ENCODE results near the gene MAN1C1. TPM values are rescaled to one million over a fixed set of nuclear protein-coding genes. Genes with fewer than 3 reads are reported as not detected.

MAN1C1 gene
- total and polyA plus RNA-seq, 2 donors (not counting 1 experiment from before 2014, with no cell fraction given): 17.7 to 51.4 TPM

- Histone ChIP-seq H2AFZ (ENCODE audit: low read length) (no peak overlapping the region), H3K36me3 (ENCODE audit: control insufficient read depth, insufficient read depth, low read length) (no peaks in the 10 kb centered on the region), H3K4me1 (ENCODE audit: control insufficient read depth, extremely low read depth, insufficient read depth, low read length) (no peaks in the 10 kb centered on the region), H3K27ac (ENCODE audit: insufficient read depth, low read length) (no peak overlapping the region), H3K27me3 (ENCODE audit: control insufficient read depth, insufficient read depth, low read length) (peaks cover 2% of the 10 kb centered on the region), H4K20me1 (ENCODE audit: control insufficient read depth, extremely low read depth, insufficient read depth, low read length) (no peaks in the 10 kb centered on the region), H3K9me3 (ENCODE audit: control insufficient read depth, insufficient read depth, low read depth, low read length) (no peaks in the 10 kb centered on the region), H3K79me2 (ENCODE audit: control insufficient read depth, insufficient read depth, low read length) (no peaks in the 10 kb centered on the region), H3K9ac (ENCODE audit: insufficient read depth, low read length) (no peak overlapping the region), H3K4me2 (ENCODE audit: extremely low read depth, insufficient read depth, low read length) (no peak overlapping the region), H3K4me3 (replicated peaks in 1 of 4; ENCODE audit: control extremely low read depth in 1 of 4, insufficient read depth in 1 of 4, low read depth in 3 of 4, low read length in 4 of 4) (no peak overlapping the region)
- DNase-seq (ENCODE audit: low read depth in 2 of 2): no peak
- TF ChIP-seq EZH2 (IDR thresholded peaks at IDR 0.05; ENCODE audit: low read length, missing control alignments) (no peak), CTCF (conservative IDR thresholded peaks at IDR 0.05 in 1 of 2, IDR thresholded peaks at IDR 0.05 in 1 of 2; ENCODE audit: low read depth in 1 of 2, low read length in 2 of 2) (no peak)
These were observed 56.9 kb downstream of the MAN1C1 start for GRCh38 chr1:25673456-25673855.

- Histone ChIP-seq H2AFZ (ENCODE audit: low read length) (no peak overlapping the region), H3K4me2 (ENCODE audit: extremely low read depth, insufficient read depth, low read length) (no peak overlapping the region), H3K79me2 (ENCODE audit: control insufficient read depth, insufficient read depth, low read length) (no peaks in the 10 kb centered on the region), H3K36me3 (ENCODE audit: control insufficient read depth, insufficient read depth, low read length) (no peaks in the 10 kb centered on the region), H3K4me3 (replicated peaks in 1 of 4; ENCODE audit: control extremely low read depth in 1 of 4, insufficient read depth in 1 of 4, low read depth in 3 of 4, low read length in 4 of 4) (no peak overlapping the region), H4K20me1 (ENCODE audit: control insufficient read depth, extremely low read depth, insufficient read depth, low read length) (no peaks in the 10 kb centered on the region), H3K4me1 (ENCODE audit: control insufficient read depth, extremely low read depth, insufficient read depth, low read length) (no peaks in the 10 kb centered on the region), H3K27me3 (ENCODE audit: control insufficient read depth, insufficient read depth, low read length) (peaks cover 2% of the 10 kb centered on the region), H3K9ac (ENCODE audit: insufficient read depth, low read length) (no peak overlapping the region), H3K9me3 (ENCODE audit: control insufficient read depth, insufficient read depth, low read depth, low read length) (no peaks in the 10 kb centered on the region), H3K27ac (ENCODE audit: insufficient read depth, low read length) (no peak overlapping the region)
- TF ChIP-seq EZH2 (IDR thresholded peaks at IDR 0.05; ENCODE audit: low read length, missing control alignments) (no peak), CTCF (conservative IDR thresholded peaks at IDR 0.05 in 1 of 2, IDR thresholded peaks at IDR 0.05 in 1 of 2; ENCODE audit: low read depth in 1 of 2, low read length in 2 of 2) (no peak)
- DNase-seq (ENCODE audit: low read depth in 2 of 2): no peak
These were observed 57.6 kb downstream of the MAN1C1 start for GRCh38 chr1:25673962-25674806.

GRCh38 chr1:25674807-25675084 lies 58.2 kb downstream of the MAN1C1 start:
- Histone ChIP-seq H3K4me1 (ENCODE audit: control insufficient read depth, extremely low read depth, insufficient read depth, low read length) (no peaks in the 10 kb centered on the region), H3K4me3 (replicated peaks in 1 of 4; ENCODE audit: control extremely low read depth in 1 of 4, insufficient read depth in 1 of 4, low read depth in 3 of 4, low read length in 4 of 4) (no peak overlapping the region), H3K79me2 (ENCODE audit: control insufficient read depth, insufficient read depth, low read length) (no peaks in the 10 kb centered on the region), H3K9ac (ENCODE audit: insufficient read depth, low read length) (no peak overlapping the region), H3K27ac (ENCODE audit: insufficient read depth, low read length) (no peak overlapping the region), H3K27me3 (ENCODE audit: control insufficient read depth, insufficient read depth, low read length) (peaks cover 2% of the 10 kb centered on the region), H3K36me3 (ENCODE audit: control insufficient read depth, insufficient read depth, low read length) (no peaks in the 10 kb centered on the region), H3K9me3 (ENCODE audit: control insufficient read depth, insufficient read depth, low read depth, low read length) (no peaks in the 10 kb centered on the region), H4K20me1 (ENCODE audit: control insufficient read depth, extremely low read depth, insufficient read depth, low read length) (no peaks in the 10 kb centered on the region), H2AFZ (ENCODE audit: low read length) (no peak overlapping the region), H3K4me2 (ENCODE audit: extremely low read depth, insufficient read depth, low read length) (no peak overlapping the region)
- TF ChIP-seq EZH2 (IDR thresholded peaks at IDR 0.05; ENCODE audit: low read length, missing control alignments) (no peak), CTCF (conservative IDR thresholded peaks at IDR 0.05 in 1 of 2, IDR thresholded peaks at IDR 0.05 in 1 of 2; ENCODE audit: low read depth in 1 of 2, low read length in 2 of 2) (no peak)
- DNase-seq (ENCODE audit: low read depth in 2 of 2): no peak

Data from fibroblast of lung (primary cell).